Measurements from ENCODE around the gene RHOG.

RHOG gene

DNA sequence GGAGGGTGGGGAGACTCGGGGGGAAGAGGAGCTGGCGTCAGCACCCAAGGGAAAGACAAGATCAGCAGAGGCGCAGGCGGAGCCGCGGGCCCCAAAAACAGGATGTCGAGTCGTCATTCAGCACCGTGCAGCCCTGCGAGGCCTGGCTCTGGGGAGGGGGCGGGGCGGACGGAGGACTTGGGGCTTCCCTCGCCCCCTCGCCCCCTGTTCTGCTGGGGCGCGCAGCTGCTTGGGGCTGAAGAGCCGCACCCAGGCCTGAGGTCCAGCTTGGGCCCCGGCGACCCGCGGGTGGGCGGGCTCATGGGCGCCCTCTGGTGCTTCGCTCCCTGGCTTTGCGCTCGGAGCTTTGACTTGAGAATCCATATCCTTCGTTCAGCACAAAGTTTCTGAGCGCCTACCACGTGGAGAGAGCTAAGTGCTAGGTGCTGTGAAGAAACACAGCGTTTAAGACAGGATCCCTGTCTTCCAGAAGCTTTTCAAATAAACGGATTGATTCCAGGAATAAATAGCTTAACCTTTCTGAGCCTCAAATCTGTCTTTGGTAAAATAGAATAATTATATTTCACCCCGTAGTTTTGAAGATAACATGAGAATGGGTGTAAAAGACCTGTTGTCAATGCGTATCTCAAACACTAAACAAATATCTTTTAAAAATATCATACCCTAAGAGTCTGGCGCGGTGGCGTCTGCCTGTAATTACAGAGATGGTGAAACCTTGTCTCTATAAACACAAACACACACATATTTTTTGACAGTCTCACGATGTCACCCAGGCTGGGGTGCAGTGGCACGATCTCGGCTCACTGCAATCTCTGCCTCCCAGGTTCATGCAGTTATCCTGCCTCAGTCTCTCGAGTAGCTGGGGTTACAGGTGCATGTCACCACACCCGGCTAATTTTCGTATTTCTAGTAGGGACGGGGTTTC lies 929 bp upstream of the RHOG start:
- TF ChIP-seq, protein P1, sequence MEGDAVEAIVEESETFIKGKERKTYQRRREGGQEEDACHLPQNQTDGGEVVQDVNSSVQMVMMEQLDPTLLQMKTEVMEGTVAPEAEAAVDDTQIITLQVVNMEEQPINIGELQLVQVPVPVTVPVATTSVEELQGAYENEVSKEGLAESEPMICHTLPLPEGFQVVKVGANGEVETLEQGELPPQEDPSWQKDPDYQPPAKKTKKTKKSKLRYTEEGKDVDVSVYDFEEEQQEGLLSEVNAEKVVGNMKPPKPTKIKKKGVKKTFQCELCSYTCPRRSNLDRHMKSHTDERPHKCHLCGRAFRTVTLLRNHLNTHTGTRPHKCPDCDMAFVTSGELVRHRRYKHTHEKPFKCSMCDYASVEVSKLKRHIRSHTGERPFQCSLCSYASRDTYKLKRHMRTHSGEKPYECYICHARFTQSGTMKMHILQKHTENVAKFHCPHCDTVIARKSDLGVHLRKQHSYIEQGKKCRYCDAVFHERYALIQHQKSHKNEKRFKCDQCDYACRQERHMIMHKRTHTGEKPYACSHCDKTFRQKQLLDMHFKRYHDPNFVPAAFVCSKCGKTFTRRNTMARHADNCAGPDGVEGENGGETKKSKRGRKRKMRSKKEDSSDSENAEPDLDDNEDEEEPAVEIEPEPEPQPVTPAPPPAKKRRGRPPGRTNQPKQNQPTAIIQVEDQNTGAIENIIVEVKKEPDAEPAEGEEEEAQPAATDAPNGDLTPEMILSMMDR (conservative IDR thresholded peaks at IDR 0.05; ENCODE audit: low read depth, low read length): peak; percentile 86
- peak overlapping the region; percentile 74 for H3K4me3 ChIP-seq (ENCODE audit: low read length)
- DNase-seq (ENCODE audit: low read depth): no peak

DNA sequence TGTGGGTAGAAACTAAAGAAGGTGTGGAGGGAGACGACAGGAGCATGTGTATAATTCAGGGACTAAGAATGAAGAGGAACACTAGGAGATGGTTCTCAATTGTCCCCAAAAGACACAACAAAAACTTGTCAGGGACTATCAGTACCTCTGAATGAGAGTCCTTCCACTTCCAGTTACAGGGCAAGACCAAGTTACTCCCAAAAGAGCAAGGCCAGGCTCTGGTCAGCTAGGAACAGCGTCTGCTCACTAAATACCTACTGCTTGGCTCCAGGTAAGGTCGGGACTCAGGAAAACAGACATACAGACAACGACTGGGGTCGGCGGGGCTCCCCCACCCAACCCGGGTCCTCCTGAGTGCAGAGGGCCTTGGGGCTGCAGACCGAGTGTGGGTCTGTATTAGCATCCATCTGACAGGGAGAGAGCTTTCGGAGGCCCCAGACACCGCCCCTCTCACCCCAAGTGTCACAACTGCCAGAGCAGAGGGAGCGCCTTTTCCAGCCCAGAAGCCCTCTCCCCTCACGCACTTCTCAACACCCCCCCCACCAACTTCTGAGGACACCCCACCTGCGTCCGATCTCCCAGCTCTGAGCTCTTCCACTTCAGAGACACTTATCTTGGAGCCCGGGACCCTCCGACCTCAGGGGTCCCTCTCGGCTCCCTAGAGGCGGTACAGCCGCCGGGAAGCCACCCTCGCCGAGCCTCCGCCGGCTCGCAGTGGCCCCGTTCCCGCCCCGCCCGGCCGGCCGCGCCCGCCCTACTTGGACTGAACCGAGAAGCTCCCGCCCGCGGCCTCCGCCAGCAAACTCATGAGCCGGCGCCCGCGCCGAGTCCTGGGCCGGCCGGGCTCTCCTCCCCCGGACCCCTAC lies 522 bp downstream of the RHOG start:
- H3K4me3 ChIP-seq (ENCODE audit: low read length): peak overlapping the region; percentile 74
- TF ChIP-seq, protein P1 (conservative IDR thresholded peaks at IDR 0.05; ENCODE audit: low read depth, low read length): no peak
- no peak for DNase-seq (ENCODE audit: low read depth)

DNA sequence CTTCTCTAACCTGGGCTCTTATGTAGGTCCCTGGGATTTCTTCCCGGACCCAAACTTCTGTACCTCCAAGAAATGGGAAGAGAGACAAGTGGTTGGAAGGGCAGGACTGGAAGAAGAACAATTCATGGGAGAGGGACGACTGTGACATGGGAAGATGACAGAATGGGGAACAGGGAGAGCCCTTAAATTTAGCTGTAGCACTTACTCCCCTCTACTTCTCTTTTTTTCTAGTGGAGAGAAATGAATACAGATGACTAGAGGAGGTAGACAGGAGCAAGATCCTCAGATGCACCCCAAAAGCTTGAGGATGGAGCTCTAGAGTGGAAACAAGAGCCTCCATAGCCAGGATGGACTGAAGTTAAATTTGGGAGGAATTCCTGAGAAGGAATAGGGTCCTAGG lies 2.3 kb downstream of the RHOG start:
- DNase-seq (ENCODE audit: low read depth): no peak
- TF ChIP-seq, protein P1 (conservative IDR thresholded peaks at IDR 0.05; ENCODE audit: low read depth, low read length): no peak
- no peak overlapping the region for H3K4me3 ChIP-seq (ENCODE audit: low read length)

DNA sequence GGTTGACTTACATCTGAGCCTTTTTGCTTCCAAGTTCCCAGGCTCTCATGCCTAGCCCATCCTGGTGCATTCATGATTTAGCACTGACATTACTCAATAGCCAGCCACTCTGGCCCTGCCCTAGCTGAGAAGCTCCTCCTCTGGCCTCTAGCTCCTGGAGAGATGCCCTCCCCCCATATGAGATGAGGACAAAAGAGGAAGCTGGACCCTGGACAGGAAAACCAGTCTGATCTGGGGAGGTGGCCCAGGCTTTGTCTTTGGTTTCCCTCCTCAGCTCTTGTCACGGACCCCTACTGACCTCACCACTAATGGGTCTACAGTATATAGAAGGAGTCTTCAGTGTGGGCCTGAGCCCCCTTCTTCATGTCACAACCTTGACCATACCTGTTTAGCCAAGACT lies 3.0 kb downstream of the RHOG start:
- no peak for DNase-seq (ENCODE audit: low read depth)
- TF ChIP-seq, protein P1 (conservative IDR thresholded peaks at IDR 0.05; ENCODE audit: low read depth, low read length): no peak

DNA sequence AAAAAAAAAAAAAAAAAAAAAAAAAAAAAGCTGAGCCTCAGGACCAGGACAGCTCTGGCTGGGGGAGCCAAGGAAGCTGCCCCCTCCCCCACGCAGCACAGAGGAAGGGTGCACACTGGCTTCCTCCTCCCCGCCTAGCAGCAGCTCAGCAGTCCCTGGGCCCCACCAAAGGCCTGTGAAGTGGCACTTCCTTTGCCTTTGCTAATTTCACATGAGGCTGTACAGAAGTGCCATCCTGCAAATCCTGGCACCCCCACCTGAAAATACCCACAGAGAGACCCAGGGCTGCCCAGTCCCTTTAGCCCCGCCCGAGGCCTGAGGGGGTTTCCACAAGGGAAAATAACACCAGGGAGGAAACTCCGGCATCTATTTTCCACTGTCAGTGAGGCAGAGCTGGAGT lies 3.9 kb downstream of the RHOG start:
- no peak for DNase-seq (ENCODE audit: low read depth)
- TF ChIP-seq, protein P1 (conservative IDR thresholded peaks at IDR 0.05; ENCODE audit: low read depth, low read length): no peak
- no peak overlapping the region for H3K4me3 ChIP-seq (ENCODE audit: low read length)

More for the DNA sequence above, 3.0 kb downstream of the RHOG start:
- H3K4me3 ChIP-seq (ENCODE audit: low read length): no peak overlapping the region

DNA sequence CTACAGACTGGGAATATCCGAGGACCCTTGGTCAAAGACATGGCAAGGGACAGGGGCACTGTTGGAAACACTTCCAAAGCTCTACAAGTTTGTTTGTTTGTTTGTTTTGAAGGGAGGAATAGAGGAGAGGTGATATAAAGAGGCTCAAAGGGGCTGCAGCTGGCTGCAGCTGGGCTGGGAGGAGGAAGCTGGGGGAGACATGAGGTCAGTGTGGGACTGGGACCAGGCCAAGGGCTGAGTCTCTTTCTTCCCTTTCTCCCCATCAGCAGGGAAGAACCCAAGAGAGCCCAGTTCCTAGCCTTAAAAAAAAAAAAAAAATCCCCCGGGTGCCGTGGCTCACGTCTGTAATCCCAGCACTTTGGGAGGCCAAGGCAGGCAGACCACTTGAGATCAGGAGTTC lies 5.0 kb downstream of the RHOG start:
- no peak overlapping the region for H3K4me3 ChIP-seq (ENCODE audit: low read length)
- DNase-seq (ENCODE audit: low read depth): no peak
- TF ChIP-seq, protein P1 (conservative IDR thresholded peaks at IDR 0.05; ENCODE audit: low read depth, low read length): no peak
